HEK293 (cell line): ENCODE data around the gene MAP3K7.

Source experiments
- CTCF ChIA-PET: fragments of 350-600 bp; formaldehyde crosslinking; extraction: SDS; loops from one replicate; lab custom pipeline; 2021; ENCODE audit warnings: antibody characterized with exemption; lab: Yijun Ruan, JAX
- POLR2A ChIA-PET: fragments of 300-600 bp; formaldehyde crosslinking; extraction: SDS; loops from one replicate; lab custom pipeline; 2020; ENCODE audit warnings: antibody characterized with exemption, inconsistent platforms; lab: Yijun Ruan, JAX
- H3K27ac ChIP-seq: fragments of 200-500 bp; sonication (Bioruptor generic); 2 replicates; pipeline ENCODE4 v1.5.1; 2014; ENCODE audit warnings: low read depth, low read length, control low read depth, inconsistent platforms; ENCODE audit errors: extremely low read depth
- H3K36me3 ChIP-seq, 2 experiments: fragments of 200-500 bp in 1 of 2; sonication (Bioruptor generic) in 1 of 2; 1 replicate in 1 of 2; 2 replicates in 1 of 2; pipeline ENCODE4 v1.5.1; 2014 to 2017; ENCODE audit warnings: inconsistent platforms in 2 of 2, low read length in 2 of 2; ENCODE audit not compliant: control insufficient read depth in 2 of 2, insufficient read depth in 1 of 2
- H3K4me1 ChIP-seq: fragments of 200-500 bp; sonication (Bioruptor generic); 2 replicates; pipeline ENCODE4 v1.5.1; 2014; ENCODE audit warnings: mild to moderate bottlenecking, low read length, inconsistent platforms; ENCODE audit not compliant: control insufficient read depth, insufficient read depth
- H3K4me3 ChIP-seq: 2 replicates; pipeline ENCODE4 v1.5.1; 2011; ENCODE audit warnings: low read depth, mild to moderate bottlenecking, control low read depth, low read length, moderate library complexity
- H3K9me3 ChIP-seq: fragments of 200-500 bp; sonication (Bioruptor generic); 2 replicates; pipeline ENCODE4 v1.5.1; 2014; ENCODE audit warnings: low read depth, low read length, inconsistent platforms; ENCODE audit not compliant: control insufficient read depth, insufficient read depth
- BCL6B ChIP-seq: fragments of 450-650 bp; formaldehyde crosslinking; IDR thresholded peaks from 2 replicates; pipeline ENCODE4 v1.5.1; 2017; ENCODE audit warnings: missing biosample characterization, missing genetic modification characterization
- KLF1 ChIP-seq: fragments of 450-650 bp; formaldehyde crosslinking; IDR thresholded peaks from 2 replicates; pipeline ENCODE4 v1.5.1; 2016; ENCODE audit warnings: missing biosample characterization, missing genetic modification characterization
- MZF1 ChIP-seq: fragments of 450-650 bp; formaldehyde crosslinking; IDR thresholded peaks from 2 replicates; pipeline ENCODE4 v1.5.1; 2017; ENCODE audit warnings: missing biosample characterization, missing genetic modification characterization, borderline replicate concordance
- PBX3 ChIP-seq: sonication (generic); formaldehyde crosslinking; IDR thresholded peaks from 2 replicates; pipeline ENCODE4 v1.8.1; 2022; ENCODE audit warnings: mild to moderate bottlenecking, moderate library complexity, missing genetic modification reagents
- PRDM1 ChIP-seq: fragments of 450-650 bp; formaldehyde crosslinking; IDR thresholded peaks from 2 replicates; pipeline ENCODE4; 2016; ENCODE audit warnings: missing biosample characterization, missing genetic modification characterization
- SP2 ChIP-seq: fragments of 450-650 bp; formaldehyde crosslinking; IDR thresholded peaks from 2 replicates; pipeline ENCODE4 v1.5.1; 2016; ENCODE audit warnings: missing biosample characterization, missing genetic modification characterization
- YY1 ChIP-seq: fragments of 450-650 bp; formaldehyde crosslinking; IDR thresholded peaks from 2 replicates; pipeline ENCODE4 v1.5.1; 2018; ENCODE audit warnings: missing biosample characterization, missing genetic modification characterization
- ZBTB10 ChIP-seq: fragments of 450-650 bp; formaldehyde crosslinking; IDR thresholded peaks from 2 replicates; pipeline ENCODE4 v1.5.1; 2016; ENCODE audit warnings: missing biosample characterization, missing genetic modification characterization
- ZBTB20 ChIP-seq: fragments of 450-650 bp; formaldehyde crosslinking; IDR thresholded peaks from 2 replicates; pipeline ENCODE4 v1.5.1; 2016; ENCODE audit warnings: missing biosample characterization, missing genetic modification characterization
- ZBTB8A ChIP-seq: fragments of 450-650 bp; formaldehyde crosslinking; IDR thresholded peaks from 2 replicates; pipeline ENCODE4 v1.5.1; 2016; ENCODE audit warnings: missing biosample characterization, missing genetic modification characterization
- ZFHX2 ChIP-seq: fragments of 450-650 bp; formaldehyde crosslinking; conservative IDR thresholded peaks from 2 replicates; pipeline ENCODE4 v1.5.1; 2016; ENCODE audit warnings: missing biosample characterization, missing genetic modification characterization
- ZIC2 ChIP-seq: fragments of 450-650 bp; formaldehyde crosslinking; IDR thresholded peaks from 2 replicates; pipeline ENCODE4 v1.5.1; 2016; ENCODE audit warnings: missing biosample characterization, missing genetic modification characterization
- ZNF157 ChIP-seq: fragments of 450-650 bp; formaldehyde crosslinking; IDR thresholded peaks from 2 replicates; pipeline ENCODE4 v1.5.1; 2016; ENCODE audit warnings: missing biosample characterization, missing genetic modification characterization
- ZNF24 ChIP-seq: fragments of 450-650 bp; formaldehyde crosslinking; IDR thresholded peaks from 2 replicates; pipeline ENCODE4 v1.5.1; 2016; ENCODE audit warnings: missing biosample characterization, missing genetic modification characterization
- ZNF341 ChIP-seq: fragments of 450-650 bp; formaldehyde crosslinking; IDR thresholded peaks from 2 replicates; pipeline ENCODE4; 2016; ENCODE audit warnings: low read depth, missing biosample characterization, missing genetic modification characterization
- ZNF366 ChIP-seq: fragments of 450-650 bp; formaldehyde crosslinking; conservative IDR thresholded peaks from 2 replicates; pipeline ENCODE4 v1.5.1; 2016; ENCODE audit warnings: missing biosample characterization, missing genetic modification characterization
- ZNF37A ChIP-seq: fragments of 450-650 bp; IDR thresholded peaks from 2 replicates; pipeline ENCODE4 v1.5.1; 2018; ENCODE audit warnings: missing biosample characterization, missing genetic modification characterization
- ZNF398 ChIP-seq: fragments of 450-650 bp; formaldehyde crosslinking; IDR thresholded peaks from 2 replicates; pipeline ENCODE4 v1.5.1; 2017; ENCODE audit warnings: missing biosample characterization, missing genetic modification characterization
- ZNF514 ChIP-seq: fragments of 450-650 bp; formaldehyde crosslinking; IDR thresholded peaks from 2 replicates; pipeline ENCODE4 v1.5.1; 2016; ENCODE audit warnings: missing biosample characterization, missing genetic modification characterization
- ZNF561 ChIP-seq: fragments of 450-650 bp; IDR thresholded peaks from 2 replicates; pipeline ENCODE4 v1.5.1; 2018; ENCODE audit warnings: missing biosample characterization, missing genetic modification characterization, borderline replicate concordance
- ZNF692 ChIP-seq: fragments of 450-650 bp; formaldehyde crosslinking; IDR thresholded peaks from 2 replicates; pipeline ENCODE4 v1.5.1; 2016; ENCODE audit warnings: missing biosample characterization, missing genetic modification characterization
- ZNF776 ChIP-seq: fragments of 450-650 bp; formaldehyde crosslinking; IDR thresholded peaks from 2 replicates; pipeline ENCODE4 v1.5.0; 2017; ENCODE audit warnings: missing biosample characterization, missing genetic modification characterization, borderline replicate concordance
- ZNF777 ChIP-seq: fragments of 450-650 bp; formaldehyde crosslinking; IDR thresholded peaks from 2 replicates; pipeline ENCODE4 v1.5.1; 2017; ENCODE audit warnings: missing biosample characterization, missing genetic modification characterization, borderline replicate concordance
- ZNF830 ChIP-seq: fragments of 450-650 bp; IDR thresholded peaks from 2 replicates; pipeline ENCODE4 v1.5.0; 2018; ENCODE audit warnings: missing biosample characterization, missing genetic modification characterization, low read depth, mild to moderate bottlenecking, moderate library complexity
- ZSCAN18 ChIP-seq: fragments of 450-650 bp; formaldehyde crosslinking; IDR thresholded peaks from 2 replicates; pipeline ENCODE4 v1.5.1; 2016; ENCODE audit warnings: missing biosample characterization, missing genetic modification characterization
- ZSCAN30 ChIP-seq: fragments of 450-650 bp; IDR thresholded peaks from 2 replicates; pipeline ENCODE4 v1.5.1; 2018; ENCODE audit warnings: missing biosample characterization, mild to moderate bottlenecking, missing genetic modification characterization, moderate library complexity
- ZXDB ChIP-seq: fragments of 450-650 bp; formaldehyde crosslinking; IDR thresholded peaks from 2 replicates; pipeline ENCODE4 v1.5.1; 2016; ENCODE audit warnings: missing biosample characterization, missing genetic modification characterization

Gene MAP3K7

GRCh38 chr6:90610751-90611542 lies 24.1 kb upstream of the MAP3K7 start:
- Histone ChIP-seq H3K36me3 (no peaks in the 10 kb centered on the region), H3K9me3 (no peaks in the 10 kb centered on the region), H3K4me3 (peak overlapping the region; percentile 62), H3K4me1 (peaks cover 6% of the 10 kb centered on the region), H3K27ac (peak overlapping the region; percentile 93)
- POLR2A ChIA-PET: interaction anchor here (0.9 to 2.3 kb wide), 2 partner anchors 10 to 24 kb away, joined by 4 to 8 read pairs; partner anchors contain the start of gene MAP3K7
- CTCF ChIA-PET: interaction anchor here (0.6 to 3.3 kb wide), 16 partner anchors 9 to 1419 kb away, joined by 3 to 25 read pairs (median 3); no protein-coding TSS in a partner anchor
- peak; percentile 33; the same call in 1 of the 2 replicates for TF ChIP-seq SP2 (tag by site-specific recombination)
- no peak for TF ChIP-seq ZNF514 (tag by site-specific recombination)
- TF ChIP-seq ZNF398 (tag by site-specific recombination): peak; percentile 39; the same call in 1 of the 2 replicates
- TF ChIP-seq ZBTB20 (tag by site-specific recombination): peak; percentile 81
- TF ChIP-seq ZNF777: peak; percentile 91
- TF ChIP-seq ZBTB8A (tag by site-specific recombination): peak; percentile 79
- peak; percentile 66; the same call in 1 of the 2 replicates for TF ChIP-seq ZFHX2 (tag by site-specific recombination)
- TF ChIP-seq ZNF37A: no peak
- peak; percentile 71 for TF ChIP-seq YY1 (tag by site-specific recombination)
- no peak for TF ChIP-seq ZSCAN18 (tag by site-specific recombination)
- no peak for TF ChIP-seq ZNF830 (tag by site-specific recombination)
- TF ChIP-seq ZNF561 (tag by site-specific recombination): peak; percentile 60; the same call in 1 of the 2 replicates
- TF ChIP-seq ZNF692 (tag by site-specific recombination): peak; percentile 67; the same call in 1 of the 2 replicates
- no peak for TF ChIP-seq ZNF24 (tag by site-specific recombination)
- peak; percentile 18 for TF ChIP-seq ZSCAN30
- TF ChIP-seq ZBTB10: peak; percentile 74
- no peak for TF ChIP-seq BCL6B
- no peak for TF ChIP-seq ZNF776 (tag by site-specific recombination)
- peak; percentile 40 for TF ChIP-seq ZIC2 (tag by site-specific recombination)
- TF ChIP-seq PBX3 (CRISPR knock-in tag): 0 out of 2 replicates have a peak, but pooled peaks have one; percentile 0
- peak; percentile 75 for TF ChIP-seq PRDM1 (tag by site-specific recombination)
- TF ChIP-seq MZF1 (tag by site-specific recombination): peak; percentile 83; the same call in 1 of the 2 replicates
- TF ChIP-seq ZXDB (tag by site-specific recombination): peak; percentile 79
- peak; percentile 19; the same call in 1 of the 2 replicates for TF ChIP-seq ZNF341 (tag by site-specific recombination)
- TF ChIP-seq ZNF157 (tag by site-specific recombination): no peak
- peak; percentile 52; the same call in 1 of the 2 replicates for TF ChIP-seq KLF1 (tag by site-specific recombination)
- peak; percentile 90 for TF ChIP-seq ZNF366 (tag by site-specific recombination)
